Neural cell (in vitro differentiated cells): Measurements from ENCODE around the gene IKZF2. TPM values are rescaled to one million over a fixed set of nuclear protein-coding genes. Genes with fewer than 3 reads are reported as not detected.

Experiments used
- H2AFZ ChIP-seq: fragments of 200-600, 300-800 bp; sonication (generic), shearing (Covaris generic); 2 replicates; pipeline ENCODE4 v1.6.0; 2014; ENCODE audit warnings: low read depth, mild to moderate bottlenecking, antibody characterized with exemption, low read length, moderate library complexity
- H3F3A ChIP-seq: fragments of 200-600 bp; shearing (Covaris generic); 2 replicates; pipeline ENCODE4 v1.6.1; 2016; ENCODE audit warnings: mild to moderate bottlenecking, moderate library complexity, mixed read lengths, antibody characterized with exemption, low read length; ENCODE audit not compliant: insufficient read depth, poor library complexity, severe bottlenecking
- H3K27ac ChIP-seq: fragments of 200-600, 300-800 bp; sonication (generic), shearing (Covaris generic); 2 replicates; pipeline ENCODE4 v1.5.1; 2014; ENCODE audit warnings: mild to moderate bottlenecking, low read length, moderate library complexity
- H3K27me3 ChIP-seq: fragments of 300-800, 200-600 bp; sonication (generic), shearing (Covaris generic); 2 replicates; pipeline ENCODE4 v1.6.0; 2014; ENCODE audit warnings: mild to moderate bottlenecking, low read depth, low read length, moderate library complexity; ENCODE audit not compliant: insufficient read depth
- H3K36me3 ChIP-seq: fragments of 300-800, 200-600 bp; sonication (generic), shearing (Covaris generic); 2 replicates; pipeline ENCODE4 v1.5.1; 2014; ENCODE audit warnings: mild to moderate bottlenecking, antibody characterized with exemption, low read length, moderate library complexity; ENCODE audit not compliant: insufficient read depth
- H3K4me2 ChIP-seq: fragments of 300-800, 200-600 bp; sonication (generic), shearing (Covaris generic); 2 replicates; pipeline ENCODE4 v1.6.0; 2014; ENCODE audit warnings: mild to moderate bottlenecking, low read length
- H3K4me3 ChIP-seq: fragments of 300-800, 200-600 bp; sonication (generic), shearing (Covaris generic); 2 replicates; pipeline ENCODE4 v1.5.1; 2014; ENCODE audit warnings: mild to moderate bottlenecking, low read length, moderate library complexity
- H3K79me2 ChIP-seq: fragments of 200-600 bp; shearing (Covaris generic); replicated peaks from 2 replicates; pipeline ENCODE4 v1.6.0; 2014; ENCODE audit warnings: mild to moderate bottlenecking, low read length, moderate library complexity; ENCODE audit not compliant: insufficient read depth
- H3K9ac ChIP-seq: fragments of 300-800, 200-600 bp; sonication (generic), shearing (Covaris generic); 2 replicates; pipeline ENCODE4 v1.6.1; 2016; ENCODE audit warnings: mild to moderate bottlenecking, low read length, mixed read lengths
- H3K9me2 ChIP-seq: fragments of 200-600 bp; shearing (Covaris generic); 2 replicates; pipeline ENCODE4 v1.6.1; 2016; ENCODE audit warnings: mild to moderate bottlenecking, low read length, mixed read lengths; ENCODE audit not compliant: insufficient read depth
- H3K9me3 ChIP-seq: fragments of 200-600, 300-800 bp; sonication (generic), shearing (Covaris generic); 2 replicates; pipeline ENCODE4 v1.6.1; 2016; ENCODE audit warnings: mild to moderate bottlenecking, mixed run types, low read length, moderate library complexity, mixed read lengths
- H4K20me1 ChIP-seq: fragments of 200-600 bp; shearing (Covaris generic); 2 replicates; pipeline ENCODE4 v1.6.1; 2016; ENCODE audit warnings: mild to moderate bottlenecking, mixed run types; ENCODE audit not compliant: insufficient read depth
- CTCF ChIP-seq: fragments of 450-650 bp; IDR thresholded peaks from 2 replicates; pipeline ENCODE4 v1.5.1; 2014; ENCODE audit warnings: antibody characterized with exemption, mild to moderate bottlenecking, moderate library complexity; ENCODE audit not compliant: poor library complexity, severe bottlenecking
- EP300 ChIP-seq: fragments of 450-650 bp; conservative IDR thresholded peaks from 2 replicates; pipeline ENCODE4 v1.6.1; 2014; ENCODE audit warnings: antibody characterized with exemption, mild to moderate bottlenecking, moderate library complexity; ENCODE audit not compliant: poor library complexity, severe bottlenecking
- EZH2 ChIP-seq: fragments of 200-600, 300-800 bp; shearing (Covaris generic), sonication (generic); IDR thresholded peaks from 2 replicates; pipeline ENCODE4 v1.6.1; 2014; ENCODE audit warnings: antibody characterized with exemption, low read length, borderline replicate concordance, mild to moderate bottlenecking; ENCODE audit not compliant: insufficient read depth, poor library complexity, severe bottlenecking
- MXI1 ChIP-seq: fragments of 450-650 bp; conservative IDR thresholded peaks from 2 replicates; pipeline ENCODE4 v1.6.1; 2014; ENCODE audit warnings: antibody characterized with exemption, mild to moderate bottlenecking; ENCODE audit not compliant: poor library complexity, severe bottlenecking
- POLR2AphosphoS5 ChIP-seq: IDR thresholded peaks from 2 replicates; pipeline ENCODE4 v1.6.1; 2012
- RAD21 ChIP-seq: fragments of 450-650 bp; conservative IDR thresholded peaks from 2 replicates; pipeline ENCODE4 v1.6.1; 2014; ENCODE audit warnings: antibody characterized with exemption, mild to moderate bottlenecking, moderate library complexity
- SMC3 ChIP-seq: fragments of 450-650 bp; conservative IDR thresholded peaks from 2 replicates; pipeline ENCODE4 v1.6.1; 2014; ENCODE audit warnings: antibody characterized with exemption, mild to moderate bottlenecking, moderate library complexity; ENCODE audit not compliant: poor library complexity
- TAF1 ChIP-seq: IDR thresholded peaks from 2 replicates; pipeline ENCODE4 v1.6.1; 2012; ENCODE audit warnings: low read depth
- polyA plus RNA-seq: library from polyadenylated mRNA; depleted of rRNA; stranded (reverse); fragments of >200 nt; gene quantifications from 2 replicates; pipeline ENCODE4 v1.2.3, GENCODE V29; 2014
- TF ChIP-seq, protein P1 (sequence below): IDR thresholded peaks from 2 replicates; pipeline ENCODE4 v1.6.1; 2012; ENCODE audit warnings: borderline replicate concordance

The IKZF2 gene
- polyA plus RNA-seq, 1 donor from 2014 or later: 5.6 TPM

GRCh38 chr2:212973347-212973746, 178.1 kb downstream of the IKZF2 start:
- Histone ChIP-seq H3K9me2 (no peaks in the 10 kb centered on the region), H3K27ac (no peak overlapping the region), H3K36me3 (no peaks in the 10 kb centered on the region), H4K20me1 (no peaks in the 10 kb centered on the region), H3K9me3 (no peaks in the 10 kb centered on the region), H3K27me3 (no peaks in the 10 kb centered on the region), H3K9ac (no peak overlapping the region), H3K79me2 (no peaks in the 10 kb centered on the region), H3K4me2 (no peak overlapping the region), H2AFZ (no peak overlapping the region), H3F3A (no peaks in the 10 kb centered on the region), H3K4me3 (no peak overlapping the region)
- TF ChIP-seq, protein P1, sequence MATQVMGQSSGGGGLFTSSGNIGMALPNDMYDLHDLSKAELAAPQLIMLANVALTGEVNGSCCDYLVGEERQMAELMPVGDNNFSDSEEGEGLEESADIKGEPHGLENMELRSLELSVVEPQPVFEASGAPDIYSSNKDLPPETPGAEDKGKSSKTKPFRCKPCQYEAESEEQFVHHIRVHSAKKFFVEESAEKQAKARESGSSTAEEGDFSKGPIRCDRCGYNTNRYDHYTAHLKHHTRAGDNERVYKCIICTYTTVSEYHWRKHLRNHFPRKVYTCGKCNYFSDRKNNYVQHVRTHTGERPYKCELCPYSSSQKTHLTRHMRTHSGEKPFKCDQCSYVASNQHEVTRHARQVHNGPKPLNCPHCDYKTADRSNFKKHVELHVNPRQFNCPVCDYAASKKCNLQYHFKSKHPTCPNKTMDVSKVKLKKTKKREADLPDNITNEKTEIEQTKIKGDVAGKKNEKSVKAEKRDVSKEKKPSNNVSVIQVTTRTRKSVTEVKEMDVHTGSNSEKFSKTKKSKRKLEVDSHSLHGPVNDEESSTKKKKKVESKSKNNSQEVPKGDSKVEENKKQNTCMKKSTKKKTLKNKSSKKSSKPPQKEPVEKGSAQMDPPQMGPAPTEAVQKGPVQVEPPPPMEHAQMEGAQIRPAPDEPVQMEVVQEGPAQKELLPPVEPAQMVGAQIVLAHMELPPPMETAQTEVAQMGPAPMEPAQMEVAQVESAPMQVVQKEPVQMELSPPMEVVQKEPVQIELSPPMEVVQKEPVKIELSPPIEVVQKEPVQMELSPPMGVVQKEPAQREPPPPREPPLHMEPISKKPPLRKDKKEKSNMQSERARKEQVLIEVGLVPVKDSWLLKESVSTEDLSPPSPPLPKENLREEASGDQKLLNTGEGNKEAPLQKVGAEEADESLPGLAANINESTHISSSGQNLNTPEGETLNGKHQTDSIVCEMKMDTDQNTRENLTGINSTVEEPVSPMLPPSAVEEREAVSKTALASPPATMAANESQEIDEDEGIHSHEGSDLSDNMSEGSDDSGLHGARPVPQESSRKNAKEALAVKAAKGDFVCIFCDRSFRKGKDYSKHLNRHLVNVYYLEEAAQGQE: no peak
- TF ChIP-seq CTCF (no peak), SMC3 (no peak), MXI1 (no peak), EZH2 (no peak), TAF1 (no peak), POLR2AphosphoS5 (no peak), RAD21 (no peak), EP300 (no peak)

GRCh38 chr2:212970132-212970531, 181.3 kb downstream of the IKZF2 start:
- Histone ChIP-seq H3K4me3 (no peak overlapping the region), H4K20me1 (no peaks in the 10 kb centered on the region), H2AFZ (no peak overlapping the region), H3K27me3 (no peaks in the 10 kb centered on the region), H3K79me2 (no peaks in the 10 kb centered on the region), H3K9me3 (no peaks in the 10 kb centered on the region), H3F3A (no peaks in the 10 kb centered on the region), H3K27ac (no peak overlapping the region), H3K4me2 (no peak overlapping the region), H3K36me3 (no peaks in the 10 kb centered on the region), H3K9ac (no peak overlapping the region), H3K9me2 (no peaks in the 10 kb centered on the region)
- TF ChIP-seq TAF1 (no peak), POLR2AphosphoS5 (no peak), CTCF (no peak), EZH2 (no peak), EP300 (no peak), SMC3 (no peak), RAD21 (no peak), MXI1 (no peak)
- TF ChIP-seq, protein P1: no peak
